ENCODE measurements around the gene PARD3B. TPM values are rescaled to one million over a fixed set of nuclear protein-coding genes. Genes with fewer than 3 reads are reported as not detected.

Gene PARD3B
- total and polyA plus RNA-seq, 2 of the 13 experiments (the other 11 are each of a cell fraction or from before 2014, with no cell fraction given), result 0.71 to 2.3 TPM

DNA sequence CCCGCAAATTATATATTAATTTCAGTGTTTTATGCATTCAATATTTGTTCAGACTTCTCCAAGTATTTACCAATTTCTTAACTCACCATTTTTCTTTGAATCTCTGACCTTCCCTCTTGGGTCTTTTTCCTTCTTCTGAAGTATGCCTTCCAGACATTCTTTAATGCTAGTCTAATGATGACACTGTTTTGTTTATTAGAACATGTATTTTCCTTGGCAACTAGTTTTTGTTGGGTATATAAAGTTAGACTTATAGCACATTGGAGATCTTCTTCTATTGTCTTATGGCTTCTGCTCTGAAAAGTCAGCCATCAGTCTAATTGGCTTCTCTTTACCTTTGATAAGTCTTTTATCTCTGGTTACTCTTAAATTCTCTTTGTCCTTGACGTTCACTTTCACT, 713.8 kb downstream of the PARD3B start:
- CTCF ChIA-PET (ENCODE audit: low intra/inter-chr PET ratio, low total read pairs), result no interaction called here
- in situ Hi-C loops (cut with HindIII; ENCODE audit: extremely low pct_ligation_motif_present, low pct_unique_long_range_greater_than_20kb), result no loop called here
- no TSS peak for BruUV-seq (replicated peaks)

More for the DNA sequence above, 713.8 kb downstream of the PARD3B start:
- Histone ChIP-seq H4K20me1 (ENCODE audit: insufficient read depth, low read length) (no peaks in the 10 kb centered on the region), H3K27ac (ENCODE audit: extremely low read length, insufficient read depth, low read length) (no peak overlapping the region), H3K9ac (ENCODE audit: insufficient read depth, low read depth, low read length) (no peak overlapping the region), H2AFZ (ENCODE audit: low read length) (no peak overlapping the region), H3K9me3 (ENCODE audit: low read length) (0 out of 2 replicates have a peak, but pooled peaks cover 6% of the 10 kb centered on the region), H3K36me3 (replicated peaks in 1 of 2; ENCODE audit: control insufficient read depth in 1 of 2, insufficient read depth in 2 of 2, low read length in 2 of 2) (no peaks in the 10 kb centered on the region), H3K4me2 (ENCODE audit: low read depth, low read length) (no peak overlapping the region), H3K4me1 (ENCODE audit: insufficient read depth, low read length) (no peaks in the 10 kb centered on the region), H3K4me3 (replicated peaks in 1 of 3; ENCODE audit: insufficient read depth in 1 of 3, low read depth in 2 of 3, low read length in 3 of 3) (no peak overlapping the region), H3K79me2 (ENCODE audit: insufficient read depth, low read length) (no peaks in the 10 kb centered on the region), H3K27me3 (ENCODE audit: control insufficient read depth in 1 of 2, insufficient read depth in 2 of 2, low read length in 2 of 2) (no peaks in the 10 kb centered on the region)
- intact Hi-C loops (cut with micrococcal nuclease; ENCODE audit: unreplicated experiment), result no loop called here
- TF ChIP-seq CENPT (CRISPR knock-in tag; IDR thresholded peaks at IDR 0.05; ENCODE audit: low read depth) (no peak), PRDM4 (CRISPR knock-in tag; IDR thresholded peaks at IDR 0.05; ENCODE audit: borderline replicate concordance) (no peak), SIN3A (IDR thresholded peaks at IDR 0.05; ENCODE audit: borderline replicate concordance, low read depth, low read length) (no peak), ZNF292 (CRISPR knock-in tag; IDR thresholded peaks at IDR 0.05; ENCODE audit: borderline replicate concordance, low read depth) (no peak), NCOR1 (IDR thresholded peaks at IDR 0.05; ENCODE audit: borderline replicate concordance, low read length) (no peak)
- ATAC-seq, result no peak
- no peak for FAIRE-seq
- 60% methylated on average over 2 of the region's 2 CpGs for WGBS (ENCODE audit: low lambda C conversion rate)
- DNase-seq (ENCODE audit: low spot score), result no peak
- POLR2A ChIA-PET, result no interaction called here

All from HepG2 (cell line).